Neutrophil (primary cell): ENCODE measurements around the gene ZKSCAN7.
"Not testable (repeated sequence)": the region's sequence is repeated elsewhere in the genome, so short reads cannot be mapped to it uniquely, and the experiment has no call there.

Experiments used
- H3K27ac ChIP-seq: fragments of 200-600 bp; sonication (generic); 2 replicates; pipeline ENCODE4 v1.5.1; 2016; ENCODE audit warnings: mild to moderate bottlenecking, moderate library complexity
- H3K27me3 ChIP-seq: fragments of 200-600 bp; sonication (generic); 2 replicates; pipeline ENCODE4 v1.6.0; 2016; ENCODE audit warnings: mild to moderate bottlenecking
- H3K36me3 ChIP-seq: fragments of 200-600 bp; sonication (generic); 2 replicates; pipeline ENCODE4 v1.5.1; 2017
- H3K4me1 ChIP-seq, 2 experiments: fragments of 200-600 bp in 1 of 2; sonication (generic) in 1 of 2; 1 replicate in 1 of 2; 2 replicates in 1 of 2; pipeline versions ENCODE4 v1.5.1 to v1.6.1; 2013 to 2016; ENCODE audit warnings: low read depth in 1 of 2, low read length in 1 of 2, mild to moderate bottlenecking in 1 of 2, moderate library complexity in 1 of 2; ENCODE audit not compliant: control insufficient read depth in 1 of 2, insufficient read depth in 1 of 2
- H3K4me3 ChIP-seq, 2 experiments: fragments of 200-600 bp in 1 of 2; sonication (generic) in 1 of 2; 1 replicate in 1 of 2; 2 replicates in 1 of 2; pipeline ENCODE4 v1.5.1; 2013 to 2016; ENCODE audit warnings: low read depth in 1 of 2, low read length in 1 of 2, mild to moderate bottlenecking in 1 of 2, moderate library complexity in 1 of 2
- H3K9me3 ChIP-seq: fragments of 200-600 bp; sonication (generic); 2 replicates; pipeline ENCODE4 v1.5.1; 2016
- TF ChIP-seq, protein P1 (sequence below): fragments of 200-600 bp; sonication (generic); IDR thresholded peaks from 2 replicates; pipeline ENCODE4 v1.5.1; 2016; ENCODE audit warnings: antibody characterized with exemption

ZKSCAN7 gene

DNA sequence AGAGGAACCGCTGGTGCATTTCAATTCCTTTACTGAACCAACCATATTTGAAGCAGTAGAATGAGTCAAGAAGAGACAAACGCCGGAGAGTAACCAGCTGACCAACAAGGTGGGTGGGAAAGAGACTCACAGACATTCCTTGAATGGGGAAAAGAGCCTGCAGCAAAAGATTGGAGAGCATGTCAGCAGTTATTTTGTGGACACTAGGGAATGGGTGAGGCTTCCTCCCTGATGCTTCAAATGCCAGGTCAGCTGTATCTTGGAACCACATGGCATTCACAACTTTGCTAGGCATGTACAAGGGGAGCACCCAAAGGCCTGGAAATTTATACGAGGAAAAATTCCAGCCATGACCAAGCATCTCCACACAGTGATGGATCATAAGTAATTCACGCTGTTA, 29.9 kb upstream of the ZKSCAN7 start:
- Histone ChIP-seq H3K9me3 (no peaks in the 10 kb centered on the region), H3K27me3 (no peaks in the 10 kb centered on the region), H3K27ac (no peak overlapping the region), H3K4me3 (no peak overlapping the region), H3K4me1 (no peaks in the 10 kb centered on the region), H3K36me3 (no peaks in the 10 kb centered on the region)
- TF ChIP-seq, protein P1, sequence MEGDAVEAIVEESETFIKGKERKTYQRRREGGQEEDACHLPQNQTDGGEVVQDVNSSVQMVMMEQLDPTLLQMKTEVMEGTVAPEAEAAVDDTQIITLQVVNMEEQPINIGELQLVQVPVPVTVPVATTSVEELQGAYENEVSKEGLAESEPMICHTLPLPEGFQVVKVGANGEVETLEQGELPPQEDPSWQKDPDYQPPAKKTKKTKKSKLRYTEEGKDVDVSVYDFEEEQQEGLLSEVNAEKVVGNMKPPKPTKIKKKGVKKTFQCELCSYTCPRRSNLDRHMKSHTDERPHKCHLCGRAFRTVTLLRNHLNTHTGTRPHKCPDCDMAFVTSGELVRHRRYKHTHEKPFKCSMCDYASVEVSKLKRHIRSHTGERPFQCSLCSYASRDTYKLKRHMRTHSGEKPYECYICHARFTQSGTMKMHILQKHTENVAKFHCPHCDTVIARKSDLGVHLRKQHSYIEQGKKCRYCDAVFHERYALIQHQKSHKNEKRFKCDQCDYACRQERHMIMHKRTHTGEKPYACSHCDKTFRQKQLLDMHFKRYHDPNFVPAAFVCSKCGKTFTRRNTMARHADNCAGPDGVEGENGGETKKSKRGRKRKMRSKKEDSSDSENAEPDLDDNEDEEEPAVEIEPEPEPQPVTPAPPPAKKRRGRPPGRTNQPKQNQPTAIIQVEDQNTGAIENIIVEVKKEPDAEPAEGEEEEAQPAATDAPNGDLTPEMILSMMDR = no peak

DNA sequence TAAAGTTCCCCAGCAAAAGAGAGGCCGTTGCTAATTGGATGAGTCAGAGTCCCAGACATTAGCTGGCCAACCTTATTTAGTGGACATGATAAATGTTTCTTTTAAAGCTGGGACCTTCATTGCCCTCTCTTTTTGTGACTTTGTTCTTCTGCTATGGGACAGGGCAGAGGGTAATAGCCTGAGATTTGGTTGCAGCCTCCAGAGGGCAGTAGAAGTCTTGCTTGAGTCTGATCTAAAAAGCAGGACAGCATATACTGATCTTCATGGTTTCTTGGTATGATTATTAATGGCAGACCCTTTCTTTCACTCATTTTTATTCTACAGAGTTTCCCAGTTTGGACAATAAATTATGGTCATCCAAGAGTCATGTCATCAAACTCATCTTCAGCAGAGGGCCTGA, 25.1 kb upstream of the ZKSCAN7 start:
- no peaks in the 10 kb centered on the region for H3K36me3 ChIP-seq
- peaks cover 13% of the 10 kb centered on the region for H3K27me3 ChIP-seq
- no peak overlapping the region for H3K4me3 ChIP-seq
- TF ChIP-seq, protein P1 = no peak
- no peaks in the 10 kb centered on the region for H3K9me3 ChIP-seq
- no peak overlapping the region for H3K27ac ChIP-seq
- no peaks in the 10 kb centered on the region for H3K4me1 ChIP-seq

DNA sequence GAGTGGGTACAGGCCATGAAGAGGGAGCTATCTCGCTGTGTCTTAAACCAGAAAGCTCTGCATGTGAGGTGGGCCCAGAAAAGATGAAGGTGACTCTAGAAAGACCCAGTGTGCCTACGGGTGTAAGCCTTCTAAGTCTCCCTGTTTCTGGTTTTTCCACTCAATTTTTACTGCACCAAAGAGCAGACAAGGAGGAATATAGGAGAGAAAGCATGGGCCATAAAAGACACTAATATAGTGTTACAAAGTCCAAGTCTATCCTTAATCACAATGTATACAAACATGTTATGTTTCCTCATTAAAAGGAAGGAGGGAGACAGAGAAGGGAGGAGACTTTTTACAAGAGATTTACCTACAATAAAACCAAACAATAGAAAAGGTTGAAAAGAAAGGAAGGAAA, 24.1 kb upstream of the ZKSCAN7 start:
- TF ChIP-seq, protein P1 = no peak
- no peaks in the 10 kb centered on the region for H3K9me3 ChIP-seq
- no peak overlapping the region for H3K27ac ChIP-seq
- no peak overlapping the region for H3K4me3 ChIP-seq
- no peaks in the 10 kb centered on the region for H3K4me1 ChIP-seq
- no peaks in the 10 kb centered on the region for H3K36me3 ChIP-seq
- H3K27me3 ChIP-seq = peaks cover 15% of the 10 kb centered on the region

GRCh38 chr3:44534659-44535058, 20.3 kb upstream of the ZKSCAN7 start:
- H3K4me3 ChIP-seq, H3K4me1 ChIP-seq, H3K27ac ChIP-seq, H3K9me3 ChIP-seq, H3K36me3 ChIP-seq: not testable (repeated sequence)
- peaks cover 50% of the 10 kb centered on the region for H3K27me3 ChIP-seq

DNA sequence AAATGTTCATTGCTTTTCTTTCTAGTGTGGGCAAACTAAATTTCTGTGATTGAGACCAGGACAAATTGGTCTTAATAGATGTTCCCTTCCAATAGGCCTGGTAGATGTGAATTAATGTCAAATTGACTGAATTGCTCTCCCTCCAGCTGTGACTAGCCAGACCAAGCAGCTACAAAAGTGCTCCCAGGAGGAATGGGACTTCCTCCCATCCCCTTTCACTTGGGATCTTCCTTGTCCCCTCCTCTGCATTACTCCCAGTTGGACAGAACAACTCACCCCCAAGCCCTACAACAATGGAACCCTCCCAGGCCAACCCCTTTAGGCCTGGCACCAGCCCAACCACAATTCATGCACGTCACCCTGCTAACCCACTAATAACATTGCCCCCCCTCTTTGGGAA, 19.6 kb upstream of the ZKSCAN7 start:
- H3K27me3 ChIP-seq = peaks cover 57% of the 10 kb centered on the region
- TF ChIP-seq, protein P1 = no peak
- no peaks in the 10 kb centered on the region for H3K36me3 ChIP-seq
- no peak overlapping the region for H3K27ac ChIP-seq
- no peak overlapping the region for H3K4me3 ChIP-seq
- H3K4me1 ChIP-seq = no peaks in the 10 kb centered on the region
- no peaks in the 10 kb centered on the region for H3K9me3 ChIP-seq

DNA sequence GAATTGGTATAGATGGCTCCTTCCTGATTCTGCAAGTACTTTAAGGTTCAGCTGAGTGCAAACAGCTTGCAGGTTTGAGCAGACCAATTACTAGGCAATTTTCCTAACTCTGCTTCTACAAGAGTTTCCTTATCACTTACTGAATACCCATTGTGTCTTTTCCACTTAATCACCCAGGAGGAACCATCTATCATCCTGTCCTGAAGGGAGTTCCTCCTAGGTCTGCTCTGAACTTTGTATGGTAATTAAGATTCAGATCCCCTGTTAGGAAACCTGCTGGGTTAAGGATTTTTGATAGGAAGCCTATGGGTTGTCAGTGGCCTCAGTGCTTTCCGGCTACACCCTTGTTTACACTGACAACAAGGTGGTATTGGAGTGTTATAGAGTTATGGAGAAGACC, 10.2 kb upstream of the ZKSCAN7 start:
- H3K27ac ChIP-seq, H3K9me3 ChIP-seq, H3K4me1 ChIP-seq, H3K4me3 ChIP-seq, H3K36me3 ChIP-seq: not testable (repeated sequence)
- H3K27me3 ChIP-seq = peaks cover 11% of the 10 kb centered on the region

DNA sequence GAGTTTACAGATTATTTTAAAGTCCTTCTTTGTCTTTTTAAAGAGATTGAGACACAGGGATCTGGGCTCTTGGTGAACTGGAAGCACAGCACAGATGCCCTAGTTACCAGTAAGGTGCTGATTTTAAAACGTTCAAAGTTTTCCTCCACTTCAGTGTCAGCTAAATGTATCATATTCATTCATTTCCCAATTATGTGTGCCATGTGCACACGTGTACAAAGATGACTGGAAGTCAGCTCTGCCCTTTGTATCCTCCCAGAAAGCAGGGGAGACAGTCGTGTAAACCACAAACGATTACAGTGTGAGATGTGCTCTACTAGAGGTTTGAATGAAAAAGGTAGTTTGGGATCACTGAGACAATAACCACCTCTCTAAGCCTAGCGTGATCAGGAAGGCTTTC, 730 bp downstream of the ZKSCAN7 start:
- H3K36me3 ChIP-seq = no peaks in the 10 kb centered on the region
- TF ChIP-seq, protein P1 = no peak
- H3K27me3 ChIP-seq = peaks cover 10% of the 10 kb centered on the region
- peak overlapping the region; percentile 79 for H3K27ac ChIP-seq
- peak overlapping the region; percentile 68 to 88 for H3K4me3 ChIP-seq
- peaks cover 26 to 40% of the 10 kb centered on the region in 2 experiments for H3K4me1 ChIP-seq
- no peaks in the 10 kb centered on the region for H3K9me3 ChIP-seq
